HG03439 (cell line): ENCODE measurements around the gene GPR78.

ENCODE experiments used
- ATAC-seq: cut with Tn5 transposase; IDR thresholded peaks from one replicate; pipeline ENCODE4 v1.9.1; 2021; ENCODE audit warnings: mild to moderate bottlenecking, moderate library complexity; ENCODE audit not compliant: unreplicated experiment

GPR78 gene

DNA sequence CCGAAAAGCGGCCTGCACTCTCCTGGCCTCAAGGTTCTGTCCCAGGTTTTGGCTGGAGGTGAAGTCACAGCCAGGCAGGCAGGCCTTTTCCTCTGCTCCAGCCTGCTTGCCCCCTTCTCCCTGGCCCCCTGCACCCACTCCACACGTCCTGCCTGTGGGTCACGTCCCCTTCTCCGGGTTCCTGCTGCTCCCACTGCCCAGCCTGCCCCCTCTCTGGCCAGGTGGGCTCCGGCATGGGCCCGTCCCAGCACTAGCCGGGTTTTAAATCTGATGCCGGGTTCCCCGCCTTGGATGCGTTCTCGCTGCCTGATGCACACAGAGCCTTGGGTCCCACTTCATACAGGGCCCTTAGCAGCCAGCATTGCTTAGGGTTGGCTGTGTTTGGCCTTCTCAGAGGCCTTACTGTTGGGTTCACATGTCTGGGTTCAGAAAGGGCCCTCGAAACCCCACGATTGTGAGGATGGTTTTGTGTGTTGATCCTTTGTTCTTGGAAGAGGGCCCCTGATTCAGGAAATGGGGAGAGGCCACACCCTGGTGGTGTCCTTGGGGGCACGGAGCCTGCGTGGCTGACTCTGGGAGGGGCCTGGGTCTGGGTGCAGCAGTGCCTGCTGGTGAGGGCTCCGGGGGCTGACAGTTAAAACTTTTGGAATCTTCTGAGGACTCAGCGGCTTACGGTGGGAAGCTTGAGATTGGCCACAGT, 18.3 kb downstream of the GPR78 start:
- ATAC-seq: no peak

- no peak for ATAC-seq
Measured at GRCh38 chr4:8599091-8599460, 18.9 kb downstream of the GPR78 start.

DNA sequence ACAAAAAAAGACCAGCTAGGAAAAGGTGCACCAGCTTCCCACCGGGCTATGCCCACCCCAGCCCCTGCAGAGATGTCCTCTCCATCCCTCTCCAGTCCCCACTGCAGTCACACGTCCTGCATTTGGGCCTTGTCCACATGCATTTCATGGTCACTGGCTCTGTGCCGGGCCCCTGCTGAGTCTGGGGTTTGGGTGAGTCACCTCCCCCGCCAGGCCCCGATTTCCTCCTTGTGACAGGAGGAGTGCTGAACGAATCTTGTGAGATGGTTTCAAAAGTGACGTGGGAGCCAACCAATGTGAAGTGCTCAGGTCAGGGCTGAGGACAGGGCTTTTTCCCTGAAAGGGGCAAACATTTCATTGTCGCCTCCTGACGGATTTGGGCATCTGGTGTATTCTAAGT, 19.5 kb downstream of the GPR78 start:
- no peak for ATAC-seq

GRCh38 chr4:8600266-8600665, 20.1 kb downstream of the GPR78 start:
- no peak for ATAC-seq

GRCh38 chr4:8600686-8601085, 20.5 kb downstream of the GPR78 start:
- no peak for ATAC-seq

GRCh38 chr4:8601086-8601485, 20.9 kb downstream of the GPR78 start:
- no peak for ATAC-seq

GRCh38 chr4:8601556-8601955, 21.4 kb downstream of the GPR78 start:
- no peak for ATAC-seq

DNA sequence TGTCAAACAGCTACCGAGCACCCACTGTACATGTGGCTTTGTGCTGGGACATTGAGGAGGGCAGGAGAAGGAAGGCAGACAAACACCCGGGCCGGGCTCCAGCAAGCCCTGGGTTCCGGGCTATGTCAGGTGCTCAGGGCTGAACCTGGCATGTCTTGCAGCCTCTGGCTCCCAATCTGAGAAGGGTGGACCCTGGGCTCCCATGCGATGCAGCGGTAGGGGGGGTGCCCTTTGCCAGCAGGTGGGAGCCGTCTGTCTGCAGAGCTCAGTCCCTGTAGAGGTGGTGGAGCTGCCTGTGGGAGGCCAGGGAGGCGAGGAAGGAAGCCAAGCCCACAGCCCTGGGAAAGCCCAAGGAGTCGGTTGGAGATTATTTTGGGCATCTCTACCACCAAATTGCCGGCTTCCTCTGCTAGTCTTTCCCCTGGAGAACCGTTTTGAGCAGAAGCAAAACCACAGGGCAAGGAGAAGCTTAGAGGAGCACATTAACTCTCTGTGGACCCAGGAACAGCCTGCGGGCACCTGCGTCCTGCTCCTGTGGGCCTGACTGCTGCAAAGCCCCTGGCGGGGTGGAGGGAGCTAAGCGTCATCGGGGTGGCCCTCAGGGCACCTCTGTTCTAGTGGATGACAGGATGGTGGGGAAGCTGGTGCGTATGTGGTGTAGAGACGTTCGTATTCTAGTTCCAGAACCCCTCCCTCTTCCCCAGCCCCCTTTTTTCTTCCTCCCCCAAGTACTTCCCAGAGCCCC, 22.7 kb downstream of the GPR78 start:
- ATAC-seq: no peak

- ATAC-seq: no peak
Measured at GRCh38 chr4:8603931-8604330, 23.7 kb downstream of the GPR78 start.

DNA sequence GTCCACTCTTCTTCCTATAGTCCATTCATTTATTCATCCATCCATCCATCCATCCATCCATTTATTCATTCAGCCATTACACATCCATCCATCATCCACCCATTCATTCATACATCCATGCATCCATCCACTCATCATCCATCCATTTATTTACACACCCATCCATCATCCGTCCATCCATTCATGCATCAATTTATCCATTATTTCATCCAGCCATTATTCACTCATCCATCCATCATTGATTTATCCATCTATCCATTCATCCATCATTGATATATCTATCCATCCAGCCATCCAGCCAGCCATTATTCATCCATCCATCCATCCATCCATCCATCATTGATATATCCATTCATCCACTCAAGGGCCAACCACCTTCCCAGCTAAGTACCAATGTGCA, 25.1 kb downstream of the GPR78 start:
- ATAC-seq: no peak

- no peak for ATAC-seq
Measured at GRCh38 chr4:8606476-8606875, 26.3 kb downstream of the GPR78 start.

GRCh38 chr4:8606966-8607365, 26.8 kb downstream of the GPR78 start:
- ATAC-seq: no peak

- ATAC-seq: no peak
Measured at GRCh38 chr4:8607603-8608481, 27.6 kb downstream of the GPR78 start.

- ATAC-seq: no peak
Measured at GRCh38 chr4:8608714-8609391, 28.7 kb downstream of the GPR78 start.

DNA sequence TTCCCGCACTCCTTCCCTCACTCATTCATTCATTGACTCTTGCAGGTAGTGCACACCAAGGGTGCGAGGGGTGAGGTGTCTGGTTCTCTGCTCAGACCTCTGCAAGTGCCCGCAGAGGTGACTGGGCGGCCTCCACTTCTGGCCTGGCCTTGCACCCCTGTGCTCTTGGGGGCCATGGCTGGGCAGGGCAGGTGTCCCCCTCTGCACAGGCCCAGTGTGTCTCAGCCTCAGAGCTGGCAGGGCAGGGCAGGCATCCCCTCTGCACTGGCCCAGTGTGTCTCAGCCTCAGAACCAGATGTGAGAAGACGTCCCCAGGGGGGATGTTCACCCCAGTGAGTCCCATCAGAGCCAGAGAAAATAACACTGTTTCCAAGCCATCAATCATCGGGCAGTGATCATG, 29.2 kb downstream of the GPR78 start:
- no peak for ATAC-seq

DNA sequence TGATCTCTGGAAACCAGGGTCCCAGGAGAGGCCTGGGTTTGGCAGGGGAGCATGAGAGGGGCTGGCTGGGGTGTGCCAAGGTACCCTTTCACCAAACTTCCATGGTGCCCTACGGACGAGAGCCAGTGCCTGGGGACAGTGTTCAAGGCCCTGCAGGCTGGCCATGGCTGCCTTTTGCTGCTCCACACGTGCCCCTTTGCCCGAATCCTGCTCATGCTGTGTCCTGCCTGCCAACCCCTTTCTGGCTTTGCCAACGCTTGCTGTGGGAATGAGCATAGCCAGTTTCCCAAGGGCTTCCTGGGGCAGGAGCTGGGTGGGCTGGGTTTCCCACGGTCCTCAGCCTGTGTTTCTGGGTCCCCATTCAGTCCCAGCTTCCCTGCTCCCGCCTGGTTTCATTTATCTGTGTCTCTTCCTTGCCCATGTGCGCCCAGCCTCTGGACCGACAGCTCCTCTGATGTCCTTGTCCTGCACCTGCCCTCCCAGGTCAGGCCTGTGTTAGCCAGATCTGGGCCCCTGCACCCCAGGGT, 29.7 kb downstream of the GPR78 start:
- no peak for ATAC-seq

DNA sequence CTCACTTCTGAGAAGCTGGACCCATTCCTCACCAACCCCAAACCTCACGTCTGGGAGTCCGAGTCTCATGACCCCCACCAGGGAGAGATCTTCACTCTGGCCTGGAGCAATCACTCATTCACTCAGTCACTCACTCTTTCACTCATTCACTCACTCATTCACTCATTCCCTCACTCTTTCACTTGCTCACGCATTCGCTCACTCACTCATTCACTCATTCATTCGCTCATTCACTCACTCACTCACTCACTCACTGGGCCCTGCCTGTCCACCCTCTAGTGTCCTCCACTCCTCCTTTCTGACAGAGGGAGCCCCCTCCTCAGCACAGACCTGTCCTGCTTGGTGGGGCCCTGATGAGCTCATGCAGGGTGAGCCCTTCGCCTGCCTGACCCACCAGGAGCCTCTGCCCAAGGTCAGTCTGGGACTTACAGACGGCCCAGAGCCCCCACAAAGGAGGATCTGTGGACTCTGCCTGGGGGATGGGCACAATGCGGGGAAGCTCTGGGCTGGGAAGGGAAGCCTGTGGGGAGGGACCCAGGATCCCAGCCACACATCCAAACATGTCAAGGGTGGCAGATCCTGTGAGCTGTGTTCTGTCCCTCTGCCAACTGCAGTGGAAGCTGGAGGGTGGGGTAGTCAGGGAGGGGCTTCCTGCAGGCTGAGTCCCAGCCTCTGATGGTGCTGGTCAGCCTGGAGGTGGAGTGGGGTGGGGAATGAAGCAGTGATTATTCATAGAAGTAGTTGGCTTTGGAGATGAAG, 30.8 kb downstream of the GPR78 start:
- ATAC-seq: no peak

GRCh38 chr4:8612646-8613045, 32.5 kb downstream of the GPR78 start:
- no peak for ATAC-seq

DNA sequence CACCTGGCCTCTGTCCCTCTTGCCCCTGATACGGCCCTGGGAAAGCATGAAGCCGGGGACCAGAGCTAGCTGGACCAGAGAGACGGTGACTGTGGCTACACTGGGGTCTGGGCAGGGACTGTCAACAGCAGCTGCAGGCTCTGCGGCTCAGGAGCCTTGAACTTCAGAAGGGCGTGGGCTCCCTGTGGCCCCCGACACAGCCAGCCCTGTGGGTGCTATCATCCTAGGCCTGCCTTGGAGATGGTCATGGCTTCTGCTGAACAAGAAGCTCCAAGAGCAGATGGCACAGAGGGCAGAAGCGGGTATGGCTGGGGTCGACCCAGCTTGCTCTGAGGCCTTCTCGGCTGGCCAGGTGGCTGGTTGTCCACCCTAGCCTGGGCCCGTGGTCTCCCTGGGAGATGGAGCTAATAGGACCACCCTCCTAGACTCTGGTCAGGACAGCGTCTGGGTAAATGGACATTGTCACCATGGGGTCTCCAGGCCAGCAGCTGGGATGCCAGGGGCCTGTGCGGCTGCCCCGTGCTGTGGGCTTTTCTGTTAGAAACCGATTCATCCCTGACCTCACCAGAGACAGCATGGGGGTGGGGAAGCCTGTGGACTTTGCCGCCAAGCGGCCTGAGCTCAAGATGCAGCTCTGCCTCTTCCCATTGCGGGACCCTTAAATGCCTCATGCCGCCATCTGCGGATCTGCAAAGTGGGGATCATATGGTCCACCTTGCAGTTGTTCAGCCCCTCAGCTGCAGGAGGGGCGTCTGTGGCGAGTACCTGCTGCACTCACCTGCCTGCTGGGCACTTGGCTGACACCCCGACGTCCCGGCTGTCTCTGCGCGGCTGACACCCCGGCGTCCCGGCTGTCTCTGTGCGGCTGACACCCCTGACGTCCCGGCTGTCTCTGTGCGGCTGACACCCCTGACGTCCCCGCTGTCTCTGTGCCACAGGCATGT, 33.5 kb downstream of the GPR78 start:
- ATAC-seq: no peak
